GM18498 (cell line): Measurements from ENCODE around the gene KRT71.

Experiments used
- ATAC-seq: cut with Tn5 transposase; IDR thresholded peaks from one replicate; pipeline ENCODE4 v1.9.1; 2021; ENCODE audit warnings: mild to moderate bottlenecking, moderate library complexity; ENCODE audit not compliant: unreplicated experiment

The KRT71 gene

DNA sequence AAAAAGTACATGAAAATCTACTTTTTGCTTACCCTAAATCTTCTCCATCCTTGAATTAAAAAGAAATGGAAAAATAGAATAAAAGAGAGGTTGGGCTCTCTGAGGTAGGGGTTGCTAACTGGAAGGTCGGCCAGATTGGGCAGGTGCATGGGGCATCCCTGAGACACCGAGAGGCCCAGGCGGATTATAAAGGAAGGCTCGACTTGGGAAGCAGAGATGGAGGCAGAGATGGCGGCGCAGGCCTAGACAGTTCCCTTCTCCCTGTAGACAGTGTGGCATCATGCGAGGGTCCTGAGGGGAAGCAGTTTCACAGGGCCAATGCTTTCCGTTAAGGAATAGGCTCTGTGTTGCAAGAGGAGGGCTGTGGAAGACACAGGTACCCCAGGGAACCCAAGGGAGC, 24.4 kb upstream of the KRT71 start:
- ATAC-seq = no peak

DNA sequence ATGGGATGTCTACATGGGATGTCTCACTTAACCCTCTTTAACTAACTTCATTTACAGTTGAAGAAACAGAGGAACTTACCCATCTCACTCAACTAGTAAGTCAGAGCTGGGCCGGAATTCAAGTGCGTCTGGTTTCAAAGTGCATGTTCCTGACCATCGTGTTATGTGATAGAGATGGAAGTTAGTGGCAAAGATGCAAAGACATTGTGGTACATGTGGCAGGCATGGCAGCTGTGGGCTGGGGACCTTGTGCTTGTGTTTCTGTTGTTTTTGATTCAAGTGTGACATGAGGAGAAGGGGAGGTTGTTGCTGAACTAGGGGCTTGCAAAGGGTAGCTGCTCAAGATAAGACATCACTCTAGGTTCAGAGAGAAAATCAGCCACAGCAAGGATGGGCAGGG, 23.0 kb upstream of the KRT71 start:
- ATAC-seq = no peak

DNA sequence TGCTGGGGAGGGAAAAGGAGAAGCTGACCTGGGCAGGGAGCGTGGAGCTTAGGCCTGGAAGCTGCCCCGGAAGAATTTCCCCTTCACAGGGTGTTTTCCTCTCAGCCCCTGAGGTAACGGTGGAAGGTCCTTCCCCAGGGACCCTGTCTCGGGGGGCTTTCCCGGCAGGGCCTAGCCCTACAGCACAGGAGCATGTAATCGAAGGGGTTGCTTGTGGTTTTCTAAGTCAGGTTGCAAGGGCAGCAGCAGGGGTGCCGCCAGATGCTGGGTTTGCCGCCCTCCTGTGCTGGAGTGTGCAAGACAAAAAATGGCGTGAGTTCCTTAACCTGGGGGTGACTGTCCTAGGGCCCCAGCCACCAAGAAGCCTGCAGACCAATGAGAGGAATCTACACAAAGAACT, 22.3 kb upstream of the KRT71 start:
- ATAC-seq = no peak

DNA sequence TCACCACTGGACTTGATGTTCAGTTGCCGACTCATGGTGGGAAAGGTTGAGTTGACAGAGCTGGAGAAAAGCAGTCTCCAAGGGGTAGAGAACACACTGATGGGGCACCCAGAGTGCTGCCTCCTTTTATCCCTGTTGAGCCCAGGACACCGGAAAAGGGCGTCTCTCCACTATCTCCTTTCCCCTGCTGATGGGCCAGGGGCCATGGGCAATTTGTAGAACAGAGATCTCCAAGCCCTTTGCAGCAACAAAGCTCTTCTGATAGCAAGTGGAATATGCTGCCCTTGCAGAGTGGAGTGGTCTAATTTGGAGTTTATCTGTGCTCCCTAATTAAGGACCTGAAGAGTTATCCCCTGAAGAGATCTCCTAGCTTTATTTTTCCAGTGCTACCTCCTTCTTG, 20.8 kb upstream of the KRT71 start, which contains the start of gene KRT74:
Gene KRT74, minus strand, starts transcription at position 101 of the 400 bp plus-strand sequence. Its CDS starts 66 bp downstream, at position 35.
- no peak for ATAC-seq

DNA sequence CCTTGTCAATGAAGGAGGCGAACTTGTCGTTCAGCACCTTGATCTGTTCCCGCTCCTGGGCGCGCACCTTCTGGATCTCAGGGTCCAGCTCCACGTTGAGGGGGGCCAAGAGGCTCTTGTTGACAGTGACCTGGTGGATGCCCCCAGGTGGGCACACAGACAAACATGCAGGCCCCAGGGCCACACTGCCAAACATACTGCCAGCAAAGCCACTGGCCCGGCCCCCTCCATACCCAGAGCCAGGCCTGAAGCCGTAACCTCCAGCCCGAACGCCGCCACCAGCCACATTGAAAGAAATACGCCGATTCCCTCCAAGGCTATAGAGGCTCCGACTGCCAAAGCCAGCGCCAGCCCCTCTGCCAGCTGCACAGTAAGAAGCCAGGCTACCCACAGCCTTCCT, 20.4 kb upstream of the KRT71 start:
- ATAC-seq = no peak

DNA sequence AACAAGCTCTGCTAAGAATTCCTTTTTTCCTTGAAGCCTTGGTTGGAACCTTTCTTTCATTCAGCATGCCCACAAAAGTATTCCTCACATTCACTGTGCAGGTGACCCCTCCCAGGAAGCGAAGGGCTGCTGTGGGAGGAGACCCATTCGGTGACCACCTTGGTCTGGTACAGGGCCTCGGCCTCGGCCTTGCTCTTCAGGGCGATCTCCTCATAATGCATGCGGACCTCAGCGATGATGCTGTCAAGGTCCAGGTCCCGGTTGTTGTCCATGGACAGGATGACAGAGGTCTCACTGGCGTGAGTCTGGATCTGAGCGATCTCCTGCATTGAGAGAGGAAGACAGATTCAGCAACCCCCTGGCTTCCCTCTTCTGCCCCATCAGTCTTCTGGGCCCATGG, 17.6 kb upstream of the KRT71 start:
- ATAC-seq = no peak

DNA sequence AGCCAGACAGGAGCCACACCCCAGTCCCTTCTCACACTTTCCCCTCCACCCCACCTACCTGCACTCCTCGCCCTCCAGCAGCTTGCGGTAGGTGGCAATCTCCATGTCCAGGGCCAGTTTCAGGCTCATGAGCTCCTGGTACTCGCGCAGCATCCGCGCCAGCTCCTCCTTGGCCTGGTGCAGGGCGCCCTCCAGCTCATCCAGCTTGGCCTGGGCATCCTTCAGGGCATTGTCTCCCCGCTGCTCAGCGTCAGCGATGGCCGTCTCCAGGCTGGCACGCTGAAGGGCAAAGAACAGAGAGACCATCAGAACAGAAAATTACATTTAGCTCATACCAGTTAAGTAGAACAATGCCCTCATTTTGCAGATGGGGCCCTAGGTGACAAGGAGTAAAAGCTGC, 15.2 kb upstream of the KRT71 start:
- no peak for ATAC-seq

DNA sequence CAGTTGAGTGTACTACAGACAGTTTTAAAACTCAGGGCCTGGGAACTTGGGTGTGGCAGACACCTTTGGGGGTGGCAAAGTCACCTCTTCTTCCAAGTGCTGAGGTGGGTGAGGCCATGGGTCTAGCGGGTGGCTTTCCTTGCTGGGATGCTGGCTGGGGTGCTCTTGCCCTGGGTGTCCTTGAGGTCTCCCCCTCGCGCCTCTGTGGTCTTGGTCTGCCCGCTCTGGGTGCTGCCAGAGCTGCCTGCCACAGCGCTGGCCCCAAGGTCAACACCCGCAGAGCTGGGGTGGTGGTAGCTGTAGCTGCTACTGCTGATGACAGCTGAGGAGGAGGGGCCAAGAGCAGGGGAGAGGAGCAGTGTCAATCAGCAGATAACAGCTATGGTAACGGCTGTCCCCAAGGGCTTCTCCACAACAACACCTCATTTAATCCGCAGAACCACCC, 13.9 kb upstream of the KRT71 start:
- no peak for ATAC-seq

DNA sequence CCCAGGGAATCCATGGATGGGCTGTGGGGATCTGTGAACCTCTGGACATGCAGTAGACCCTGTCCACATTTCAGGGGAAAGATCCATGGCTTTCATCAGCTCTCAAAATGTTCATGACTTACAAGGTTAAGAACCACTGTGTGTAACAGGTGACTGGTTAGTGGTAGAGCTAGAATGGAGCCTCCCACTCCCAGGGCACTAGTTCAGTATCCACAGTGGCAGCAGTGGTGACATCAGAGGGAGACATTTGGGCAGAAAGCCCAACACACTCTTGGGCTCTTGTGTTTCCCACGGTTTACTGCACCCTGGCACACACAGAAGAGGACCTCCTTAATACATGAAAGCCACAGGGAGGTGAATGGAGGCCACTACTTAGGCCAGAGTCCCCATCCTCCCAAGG, 11.6 kb upstream of the KRT71 start:
- no peak for ATAC-seq

DNA sequence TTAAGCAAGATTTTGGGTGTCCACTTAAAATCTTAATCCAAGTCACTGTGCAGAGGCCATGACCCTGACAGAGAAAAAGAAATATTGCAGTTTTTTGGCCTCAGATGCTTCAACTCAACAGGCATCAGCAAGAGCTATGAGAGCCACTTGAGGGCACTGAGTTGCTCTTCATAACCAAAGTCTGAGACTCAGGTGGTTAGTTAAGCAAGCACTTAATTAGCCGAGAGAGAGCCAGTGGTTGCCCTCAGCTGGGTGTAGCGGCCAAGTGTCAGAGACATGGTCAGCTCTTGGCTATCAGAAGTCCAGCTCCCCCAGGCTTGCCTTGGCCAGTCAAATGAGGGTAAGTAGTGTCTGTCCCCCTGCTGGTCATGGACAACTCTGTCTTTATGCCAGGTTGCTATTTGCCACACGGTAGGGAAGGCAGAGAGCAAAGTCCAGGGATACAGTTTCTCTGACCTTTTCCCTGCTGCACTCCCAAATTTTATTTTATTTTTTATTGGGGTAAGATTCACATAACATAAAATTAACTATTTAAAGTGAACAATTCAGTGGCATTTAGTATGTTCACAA, 9.0 kb upstream of the KRT71 start:
- no peak for ATAC-seq

DNA sequence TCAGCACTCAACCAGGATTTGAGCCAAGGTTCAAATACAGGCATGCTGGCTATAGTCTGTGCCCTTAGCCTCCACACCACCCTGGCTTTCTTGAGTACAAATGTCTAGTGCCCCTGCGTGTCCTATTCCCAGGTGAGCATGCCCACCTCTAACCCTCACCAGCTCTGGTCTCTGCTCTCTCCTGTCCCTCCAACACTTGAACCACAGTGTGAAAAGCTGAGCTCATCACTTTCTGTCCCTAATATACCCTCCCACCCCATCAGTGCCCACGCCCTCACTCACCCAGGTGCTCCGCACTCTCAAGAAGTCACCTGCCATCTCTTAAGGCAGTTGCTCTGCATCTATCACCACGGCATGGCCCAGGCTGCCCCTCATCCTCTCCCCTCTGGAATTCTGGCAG, 7.0 kb upstream of the KRT71 start:
- ATAC-seq = no peak

DNA sequence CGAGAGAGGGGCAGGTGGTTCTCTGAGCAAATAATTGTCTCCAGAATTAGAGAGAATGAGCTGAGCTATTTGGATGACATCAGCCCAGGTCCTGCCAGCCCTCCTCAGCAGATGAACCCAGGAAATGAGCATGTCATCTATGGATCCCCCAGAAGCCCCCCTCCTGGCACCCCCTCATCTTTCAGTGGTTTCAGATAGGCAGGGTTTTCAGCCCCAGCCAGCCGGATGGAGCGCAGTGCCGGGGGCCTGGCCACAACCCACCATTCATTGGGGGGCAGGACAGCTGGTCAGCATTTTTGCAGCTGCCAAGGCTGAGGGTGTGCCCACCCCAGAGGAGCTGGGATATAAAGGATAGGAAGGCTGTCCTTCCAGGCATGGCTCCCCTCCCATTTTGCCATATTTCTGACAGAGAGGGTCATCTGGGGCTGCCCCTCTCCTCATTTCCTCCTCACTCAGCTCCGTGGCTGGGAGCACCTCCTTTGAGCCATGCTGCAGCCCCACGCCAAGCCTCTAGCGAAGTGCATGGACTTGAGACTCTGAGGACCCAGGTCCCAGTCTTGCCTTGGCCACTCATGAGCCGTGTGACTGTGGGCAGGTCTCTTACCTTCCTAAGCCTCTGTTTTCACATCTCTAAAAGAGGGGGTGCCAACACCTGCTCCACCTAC, 6.0 kb upstream of the KRT71 start:
- ATAC-seq = no peak

DNA sequence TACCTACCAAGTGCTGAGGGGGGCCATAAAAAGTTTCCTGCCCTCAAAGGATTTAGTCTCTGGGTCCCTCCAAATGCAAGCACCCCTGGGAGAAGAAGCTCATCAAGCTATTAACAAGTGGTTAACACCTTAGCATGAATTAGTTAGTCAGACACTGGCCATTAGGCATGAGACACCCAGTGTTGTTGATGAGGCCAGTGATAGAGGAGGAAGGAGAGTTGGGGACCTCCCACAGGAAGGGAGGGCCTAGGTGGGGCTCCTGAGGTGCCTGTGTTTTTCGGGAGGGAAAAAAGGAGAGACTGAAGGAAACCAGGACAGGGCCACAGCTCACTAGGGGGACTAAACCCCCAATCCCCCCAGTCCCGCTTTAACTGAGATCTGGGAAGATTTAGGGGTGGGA, 4.5 kb upstream of the KRT71 start:
- ATAC-seq = no peak

DNA sequence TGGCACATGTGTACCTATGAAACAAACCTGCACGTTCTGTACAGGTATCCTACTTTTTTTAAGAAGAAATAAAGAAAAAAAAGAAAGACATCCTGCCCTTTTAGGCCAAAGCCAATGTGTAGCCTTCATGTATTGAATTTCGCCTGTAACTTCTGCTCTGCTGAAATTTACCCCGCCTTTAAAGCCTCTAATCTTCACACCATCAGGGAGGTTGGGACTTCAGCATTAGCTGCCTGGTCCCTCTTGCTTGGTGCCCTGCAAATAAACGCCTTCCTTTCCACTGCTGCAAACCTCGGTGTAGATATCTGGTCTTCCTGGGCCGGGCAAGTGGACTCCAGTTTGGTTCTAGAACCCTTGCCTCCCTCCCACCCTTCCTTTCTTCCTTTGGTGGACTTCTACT, 2.6 kb upstream of the KRT71 start:
- ATAC-seq = no peak

DNA sequence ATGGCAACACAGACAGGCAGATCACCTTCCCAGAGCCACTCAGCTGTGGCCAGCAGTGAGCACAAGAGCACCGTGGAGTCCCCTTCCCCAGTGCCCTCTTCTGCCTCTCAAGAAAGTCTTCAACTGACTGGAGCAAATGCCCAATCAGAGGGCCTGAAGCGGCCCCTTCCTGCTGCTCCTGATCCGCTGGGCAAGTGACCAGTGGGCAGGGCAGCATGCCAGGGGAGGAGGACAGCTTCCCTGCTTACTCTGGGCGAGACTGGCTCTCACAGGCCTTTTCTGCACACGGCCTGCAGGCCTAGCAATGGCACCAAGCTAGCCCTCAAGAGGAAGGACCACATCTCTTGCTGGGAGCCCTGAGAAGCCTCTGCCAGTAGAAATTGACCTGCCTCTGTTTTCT, 890 bp downstream of the KRT71 start:
- no peak for ATAC-seq

DNA sequence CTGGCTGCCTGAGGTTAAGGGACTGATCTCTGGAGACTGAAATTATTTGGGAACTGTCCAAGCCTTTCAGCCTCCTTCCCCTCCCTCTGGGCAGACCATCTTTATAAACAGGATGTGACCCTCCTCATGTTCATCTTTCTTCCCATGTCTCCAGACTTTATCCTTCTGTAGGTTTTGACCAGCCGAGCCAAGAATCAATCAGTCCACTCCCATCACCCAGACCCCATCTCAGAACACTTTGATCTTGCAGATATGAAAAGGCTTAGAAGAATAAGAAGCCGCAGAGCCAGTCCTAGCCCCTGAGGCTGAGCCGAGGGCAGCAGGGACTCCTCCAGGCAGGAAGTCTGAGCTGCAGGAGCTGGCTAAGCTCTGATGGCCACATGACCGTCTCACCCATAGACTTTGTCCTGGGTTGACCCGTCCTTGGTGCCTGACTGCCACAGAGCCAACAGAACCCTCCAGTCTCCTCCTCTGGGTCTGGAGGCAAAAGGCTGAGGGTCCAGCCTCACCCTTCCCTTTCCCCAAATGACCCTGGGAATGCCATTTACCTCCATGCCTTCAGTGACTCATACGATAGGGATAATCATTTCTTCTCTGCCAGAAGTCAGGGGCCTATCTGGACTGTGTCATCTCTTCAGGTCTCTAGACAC, 1.6 kb downstream of the KRT71 start:
- ATAC-seq = no peak

DNA sequence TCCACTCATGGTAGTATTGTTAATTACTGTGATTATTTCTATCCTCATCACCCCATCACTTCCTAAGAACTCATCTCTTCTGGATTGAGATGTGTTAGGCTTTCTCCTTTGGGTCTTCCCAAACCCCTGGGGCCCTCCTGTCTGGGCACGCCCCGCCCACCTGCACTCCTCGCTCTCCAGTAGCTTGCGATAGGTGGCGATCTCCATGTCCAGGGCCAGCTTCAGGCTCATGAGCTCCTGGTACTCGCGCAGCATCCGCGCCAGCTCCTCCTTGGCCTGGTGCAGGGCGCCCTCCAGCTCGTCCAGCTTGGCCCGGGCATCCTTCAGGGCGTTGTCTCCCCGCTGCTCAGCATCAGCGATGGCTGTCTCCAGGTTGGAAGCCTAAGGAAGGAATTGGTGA, 6.8 kb downstream of the KRT71 start:
- no peak for ATAC-seq

DNA sequence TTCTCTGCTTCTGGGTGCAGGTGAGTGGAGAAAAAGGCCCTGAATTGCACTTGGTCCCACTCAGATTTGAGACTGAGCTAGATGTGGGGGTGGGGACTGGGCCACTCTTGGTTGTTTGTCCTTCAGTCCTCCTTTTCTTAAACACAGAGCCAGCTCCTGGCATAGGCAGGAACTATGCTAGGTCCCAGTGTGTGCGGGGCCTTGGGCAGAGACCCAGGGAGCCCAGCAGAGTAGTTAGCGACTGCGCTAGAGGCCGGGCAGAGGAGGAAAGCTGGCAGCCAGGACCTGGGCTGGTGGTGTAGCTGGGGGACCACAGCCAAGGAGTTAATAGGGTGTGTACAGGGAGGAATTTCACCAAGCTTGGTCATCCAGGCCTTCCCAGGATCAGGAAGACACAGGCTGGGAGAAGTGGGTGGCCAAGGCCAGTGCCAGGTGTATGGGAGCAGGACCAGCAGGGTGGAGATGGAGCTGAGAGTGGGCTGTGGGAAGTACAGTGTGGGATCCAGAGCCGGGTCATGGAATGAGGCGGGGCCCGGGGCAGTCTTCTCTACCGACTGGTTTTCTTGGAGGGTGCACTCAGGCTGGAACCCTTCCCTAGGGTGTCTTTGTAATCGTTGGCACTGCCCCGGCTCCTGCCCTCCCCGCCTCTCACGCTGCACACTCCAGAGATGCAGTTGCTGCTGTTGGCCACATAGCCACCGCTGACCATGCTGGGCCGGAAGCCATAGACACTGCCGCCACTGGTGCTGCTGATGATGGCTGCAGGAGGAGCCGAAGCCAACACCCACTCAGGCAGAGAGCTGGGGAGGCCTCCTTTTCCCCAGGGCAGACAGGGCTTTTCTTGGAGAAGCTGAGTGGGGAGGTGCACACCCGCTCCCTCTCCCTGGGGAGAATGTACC, 8.7 kb downstream of the KRT71 start:
- ATAC-seq = no peak

DNA sequence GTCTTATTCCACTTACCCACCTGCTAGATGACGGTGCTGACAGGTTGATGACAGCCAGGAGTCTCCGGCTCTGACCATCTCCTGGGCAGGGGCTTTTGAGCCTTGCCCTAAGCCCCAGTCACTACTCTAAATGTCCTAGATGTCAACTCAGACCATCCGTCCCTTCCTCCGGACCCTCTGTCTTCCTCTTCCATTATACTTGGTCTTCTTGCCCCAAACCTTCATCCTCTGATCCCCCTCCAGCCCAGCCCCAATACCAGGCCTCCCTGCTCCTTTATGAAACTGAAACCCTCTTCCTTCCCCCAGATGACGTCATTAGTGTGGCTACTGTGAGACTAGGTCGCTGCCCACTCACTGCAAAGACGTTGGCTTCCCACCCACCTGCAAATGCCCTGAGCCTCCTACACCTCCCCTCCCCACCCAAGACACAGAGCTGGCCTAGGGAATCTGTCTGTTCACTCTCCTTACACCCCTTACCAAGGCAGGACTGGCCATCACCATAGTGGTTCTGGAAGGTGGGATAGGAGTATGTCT, 10.1 kb downstream of the KRT71 start:
- ATAC-seq = no peak

DNA sequence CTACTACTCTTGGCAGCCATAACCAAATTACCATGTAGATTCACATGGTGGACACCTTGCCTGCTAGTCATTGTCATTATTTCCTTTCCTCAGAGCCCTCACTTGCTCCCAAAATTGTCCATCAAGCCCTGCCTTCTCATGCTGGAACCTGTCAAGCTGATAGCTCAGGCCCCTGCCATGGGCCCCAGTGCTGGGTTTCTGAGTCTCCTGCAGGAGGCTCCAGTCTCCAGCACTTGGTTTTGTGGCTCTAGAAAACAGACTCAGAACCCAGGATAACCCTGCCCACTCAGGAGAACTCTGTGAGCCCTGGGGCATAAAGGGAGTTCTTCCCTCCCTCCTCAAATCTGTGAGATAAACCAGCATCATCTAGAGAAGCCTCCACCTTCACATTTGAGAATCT, 10.8 kb downstream of the KRT71 start:
- ATAC-seq = no peak

DNA sequence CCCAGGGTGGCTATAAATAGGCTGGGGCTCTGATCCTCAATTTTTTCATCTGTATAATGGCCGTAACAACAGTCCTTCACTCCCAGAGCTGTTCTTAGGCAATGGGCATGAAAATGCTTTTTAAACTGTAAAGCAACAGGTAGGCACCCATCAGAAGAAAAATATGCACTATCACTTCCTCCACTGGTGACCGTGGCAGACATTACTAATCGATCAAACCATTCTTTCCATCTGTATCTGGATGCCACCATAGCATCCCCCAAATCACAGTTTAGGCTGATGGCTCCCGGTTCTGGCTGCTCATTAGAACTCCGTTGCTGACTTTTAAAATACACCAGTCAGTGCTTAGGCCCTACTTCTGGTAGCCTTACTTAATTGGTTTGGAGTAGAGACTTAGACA, 11.2 kb downstream of the KRT71 start:
- ATAC-seq = no peak
